PC-9 (cell line): Measurements from ENCODE around the gene BCAS3. TPM values are rescaled to one million over a fixed set of nuclear protein-coding genes. Genes with fewer than 3 reads are reported as not detected.
A peak's percentile ranks its signal among the peaks of the same experiment; 100 is the strongest.
"Not testable (repeated sequence)": the region's sequence is repeated elsewhere in the genome, so short reads cannot be mapped to it uniquely, and the experiment has no call there.

Experiments
- BruUV-seq: library from RNA; stranded (reverse); fragments of 400-500 nt; replicated peaks from 2 replicates; lab custom pipeline; 2021; lab: Mats Ljungman, UMichigan
- CTCF ChIA-PET: fragments of 300-600 bp; sonication (Branson Sonifier 250); formaldehyde crosslinking; loops from one replicate; lab custom pipeline; 2022; ENCODE audit warnings: antibody characterized with exemption; lab: Charles Lee
- POLR2A ChIA-PET: fragments of 300-600 bp; sonication (Branson Sonifier 250); formaldehyde crosslinking; loops from one replicate; lab custom pipeline; 2022; ENCODE audit warnings: antibody characterized with exemption; ENCODE audit not compliant: unreplicated experiment; lab: Charles Lee
- DNase-seq, 2 experiments: peaks; one replicate each; pipeline versions ENCODE4 v3.0.0 to v3.0.0-alpha.2; 2015 to 2022; ENCODE audit warnings: mixed read lengths in 1 of 2
- H2AFZ ChIP-seq: fragments of 200-600 bp; sonication (generic); 2 replicates; pipeline ENCODE4 v1.8.1; 2017; ENCODE audit warnings: antibody characterized with exemption
- H3F3A ChIP-seq: fragments of 200-600 bp; sonication (generic); 2 replicates; pipeline ENCODE4 v1.8.1; 2017; ENCODE audit warnings: antibody characterized with exemption, mild to moderate bottlenecking, low read depth; ENCODE audit not compliant: insufficient read depth
- H3K27ac ChIP-seq: fragments of 200-600 bp; sonication (generic); 2 replicates; pipeline ENCODE4 v1.6.1; 2016; ENCODE audit warnings: mixed run types
- H3K27me3 ChIP-seq: fragments of 200-600 bp; sonication (generic); 2 replicates; pipeline ENCODE4 v1.6.1; 2016; ENCODE audit warnings: low read depth, mixed run types; ENCODE audit not compliant: insufficient read depth
- H3K36me3 ChIP-seq: fragments of 200-600 bp; sonication (generic); 2 replicates; pipeline ENCODE4 v1.6.1; 2016; ENCODE audit warnings: low read depth, mixed run types
- H3K4me1 ChIP-seq: fragments of 200-600 bp; sonication (generic); replicated peaks from 2 replicates; pipeline ENCODE4 v1.6.1; 2016; ENCODE audit warnings: mixed run types; ENCODE audit not compliant: insufficient read depth
- H3K4me2 ChIP-seq: fragments of 200-600 bp; sonication (generic); 2 replicates; pipeline ENCODE4 v1.6.1; 2017; ENCODE audit warnings: mixed run types
- H3K4me3 ChIP-seq: fragments of 200-600 bp; sonication (generic); 2 replicates; pipeline ENCODE4 v1.6.1; 2016; ENCODE audit warnings: mixed run types
- H3K79me2 ChIP-seq: fragments of 200-600 bp; sonication (generic); 2 replicates; pipeline ENCODE4 v1.6.1; 2017; ENCODE audit warnings: low read depth, mixed run types
- H3K9me2 ChIP-seq: fragments of 200-600 bp; sonication (generic); 2 replicates; pipeline ENCODE4 v1.8.1; 2017; ENCODE audit warnings: mild to moderate bottlenecking; ENCODE audit not compliant: insufficient read depth
- H3K9me3 ChIP-seq: fragments of 200-600 bp; sonication (generic); 2 replicates; pipeline ENCODE4 v1.8.1; 2016; ENCODE audit warnings: low read depth; ENCODE audit not compliant: insufficient read depth
- H4K20me1 ChIP-seq: fragments of 200-600 bp; sonication (generic); 2 replicates; pipeline ENCODE4 v1.8.1; 2017; ENCODE audit not compliant: insufficient read depth
- CTCF ChIP-seq: fragments of 200-600 bp; sonication (generic); conservative IDR thresholded peaks from 2 replicates; pipeline ENCODE4 v1.6.1; 2017; ENCODE audit warnings: mixed run types, antibody characterized with exemption, mild to moderate bottlenecking, moderate library complexity
- EZH2 ChIP-seq: fragments of 200-600 bp; sonication (generic); IDR thresholded peaks from 2 replicates; pipeline ENCODE4 v1.8.0; 2017; ENCODE audit warnings: antibody characterized with exemption, low read depth
- intact Hi-C: fragments of 100-400 bp; cut with micrococcal nuclease; formaldehyde crosslinking; loops from one replicate; pipeline ENCODE4 v1.10.0; 2022; ENCODE audit not compliant: unreplicated experiment
- total RNA-seq: library from RNA; stranded (reverse); gene quantifications from 2 replicates; pipeline ENCODE4 v1.2.3, GENCODE V29; 2021

BCAS3 gene
- total RNA-seq, 1 experiment from 2014 or later, result 26.0 TPM

DNA sequence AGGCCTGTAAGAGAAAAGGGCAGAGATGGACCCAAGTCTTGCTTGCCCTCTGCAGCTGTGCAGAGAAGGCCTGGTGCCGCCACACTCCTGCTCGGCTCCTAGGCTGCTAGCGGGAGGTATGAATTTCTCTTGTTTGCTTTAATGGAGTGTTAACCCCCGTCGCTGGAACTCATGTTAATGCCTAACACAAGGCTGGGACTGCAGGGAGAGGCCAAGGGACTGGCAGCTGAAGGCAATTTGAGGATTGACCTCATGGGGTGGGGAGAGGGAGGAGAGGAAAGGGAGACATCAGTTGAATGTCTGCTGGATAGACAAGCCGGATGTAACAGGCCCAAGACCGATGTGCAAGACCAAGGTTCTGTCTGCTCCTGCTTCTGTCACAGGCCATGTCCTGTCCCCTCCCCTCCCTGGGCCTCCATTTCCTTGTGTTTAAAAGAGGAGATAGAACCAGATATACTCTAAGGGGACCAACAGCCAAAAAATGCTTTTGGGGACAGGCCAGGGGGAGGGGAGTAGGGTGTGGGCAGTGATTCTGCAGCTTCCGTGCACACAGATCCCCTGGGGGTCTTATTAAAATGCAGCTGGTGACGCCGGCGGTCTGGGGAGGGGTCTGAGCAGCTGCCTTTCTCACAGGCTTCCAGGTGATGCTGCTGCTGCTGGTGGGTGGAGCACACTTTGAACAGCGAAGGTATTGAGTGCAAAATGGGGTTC, 675.3 kb downstream of the BCAS3 start:
- POLR2A ChIA-PET, result no interaction called here
- BruUV-seq, result no TSS peak

DNA sequence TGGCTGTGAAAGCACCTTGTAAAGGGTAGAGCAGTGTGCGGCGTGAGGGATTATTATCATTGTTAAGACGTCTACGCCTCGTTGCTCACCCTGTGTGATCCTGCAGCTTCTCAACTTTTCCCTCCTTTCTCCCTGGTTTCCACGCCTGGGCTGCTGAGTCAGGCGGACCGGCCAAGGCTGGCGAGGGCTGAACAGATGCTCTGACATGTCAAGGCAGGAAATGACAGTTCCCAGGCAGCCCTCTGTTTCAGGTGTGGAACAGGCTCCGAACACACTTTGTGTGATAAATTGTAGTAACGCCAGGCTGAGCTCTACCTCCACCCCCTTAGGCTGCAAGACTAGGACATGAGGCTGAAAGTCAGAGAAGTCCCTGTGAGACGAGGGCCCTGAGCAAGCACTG, 676.0 kb downstream of the BCAS3 start:
- Histone ChIP-seq H3K27me3 (no peaks in the 10 kb centered on the region), H3K4me2 (no peak overlapping the region), H3K9me3 (no peaks in the 10 kb centered on the region), H3K79me2 (no peaks in the 10 kb centered on the region), H3K27ac (no peak overlapping the region), H3K4me1 (peaks cover 22% of the 10 kb centered on the region), H4K20me1 (no peaks in the 10 kb centered on the region), H3F3A (peaks cover 14% of the 10 kb centered on the region; the same call in 1 of the 2 replicates), H3K36me3 (no peaks in the 10 kb centered on the region), H2AFZ (no peak overlapping the region), H3K9me2 (no peaks in the 10 kb centered on the region), H3K4me3 (no peak overlapping the region)
- TF ChIP-seq CTCF, result no peak
- TF ChIP-seq EZH2, result no peak
- BruUV-seq, result no TSS peak
- CTCF ChIA-PET, result no interaction called here
- POLR2A ChIA-PET, result no interaction called here
- DNase-seq, result no peak
- intact Hi-C loops, result no loop called here

More for the DNA sequence above, 675.3 kb downstream of the BCAS3 start:
- intact Hi-C loops, result no loop called here
- Histone ChIP-seq H4K20me1 (no peaks in the 10 kb centered on the region), H3K4me2 (no peak overlapping the region), H3K4me1 (peaks cover 22% of the 10 kb centered on the region), H3K27ac (no peak overlapping the region), H3K79me2 (no peaks in the 10 kb centered on the region), H3F3A (peaks cover 14% of the 10 kb centered on the region; the same call in 1 of the 2 replicates), H2AFZ (no peak overlapping the region), H3K9me2 (no peaks in the 10 kb centered on the region), H3K27me3 (no peaks in the 10 kb centered on the region), H3K4me3 (no peak overlapping the region), H3K9me3 (no peaks in the 10 kb centered on the region), H3K36me3 (no peaks in the 10 kb centered on the region)
- CTCF ChIA-PET, result no interaction called here
- TF ChIP-seq EZH2, result no peak
- TF ChIP-seq CTCF, result no peak
- no peak for DNase-seq

GRCh38 chr17:61354895-61355874, 677.5 kb downstream of the BCAS3 start:
- CTCF ChIA-PET, result no interaction called here

DNA sequence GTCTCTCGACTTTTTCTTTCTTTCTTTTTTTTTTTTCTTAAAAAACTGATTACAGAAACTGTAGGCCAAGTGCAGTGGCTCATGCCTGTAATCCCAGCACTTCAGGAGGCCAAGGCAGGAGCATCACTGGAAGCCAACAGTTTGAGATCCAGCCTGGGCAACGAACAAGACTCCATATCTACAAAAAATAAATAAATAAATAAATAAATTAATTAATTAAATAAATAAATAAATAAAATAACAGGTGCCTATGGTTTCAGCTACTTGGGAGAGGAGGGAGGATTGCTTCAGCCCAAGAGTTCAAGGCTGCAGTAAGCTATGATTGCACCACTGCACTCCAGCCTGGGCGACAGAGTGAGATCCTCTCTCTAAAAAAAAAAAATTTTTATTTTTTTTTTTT, 679.4 kb downstream of the BCAS3 start:
- ChIA-PET POLR2A (interaction anchor here (0.6 kb wide), 1 partner anchor 30 kb away, joined by 30 read pairs; no protein-coding TSS in a partner anchor), CTCF (interaction anchor here (0.6 kb wide), 1 partner anchor 636 kb away, joined by 3 read pairs; no protein-coding TSS in a partner anchor)
- peak overlapping the region; percentile 76 for H3K27ac ChIP-seq
- H3K4me3 ChIP-seq, H3K36me3 ChIP-seq, H3K9me3 ChIP-seq, H3K9me2 ChIP-seq, H3K27me3 ChIP-seq, H4K20me1 ChIP-seq, H2AFZ ChIP-seq, H3K79me2 ChIP-seq, DNase-seq, intact Hi-C loops, BruUV-seq: not testable (repeated sequence)
- H3F3A ChIP-seq, result peaks cover 19% of the 10 kb centered on the region; the same call in 1 of the 2 replicates
- peak overlapping the region; percentile 65 for H3K4me2 ChIP-seq
- H3K4me1 ChIP-seq, result peaks cover 39% of the 10 kb centered on the region

More at GRCh38 chr17:61354895-61355874, 677.5 kb downstream of the BCAS3 start:
- no peak overlapping the region for H3K27ac ChIP-seq
- H3K79me2 ChIP-seq, result no peaks in the 10 kb centered on the region
- no peak overlapping the region for H2AFZ ChIP-seq
- H3K4me1 ChIP-seq, result peaks cover 23% of the 10 kb centered on the region
- intact Hi-C loops, result no loop called here
- POLR2A ChIA-PET, result no interaction called here
- no peak overlapping the region for H3K4me3 ChIP-seq
- no peaks in the 10 kb centered on the region for H3K9me2 ChIP-seq
- peaks cover 14% of the 10 kb centered on the region; the same call in 1 of the 2 replicates for H3F3A ChIP-seq
- no peaks in the 10 kb centered on the region for H3K9me3 ChIP-seq
- H3K4me2 ChIP-seq, result no peak overlapping the region
- BruUV-seq, result no TSS peak
- no peaks in the 10 kb centered on the region for H4K20me1 ChIP-seq
- TF ChIP-seq CTCF (no peak), EZH2 (no peak)
- no peaks in the 10 kb centered on the region for H3K27me3 ChIP-seq
- no peaks in the 10 kb centered on the region for H3K36me3 ChIP-seq
- no peak for DNase-seq
